GM21423 (cell line): ENCODE results near the gene LIPM.

Experiments
- ATAC-seq: cut with Tn5 transposase; IDR thresholded peaks from one replicate; pipeline ENCODE4 v1.9.1; 2021; ENCODE audit warnings: mild to moderate bottlenecking, moderate library complexity; ENCODE audit not compliant: unreplicated experiment

LIPM gene

DNA sequence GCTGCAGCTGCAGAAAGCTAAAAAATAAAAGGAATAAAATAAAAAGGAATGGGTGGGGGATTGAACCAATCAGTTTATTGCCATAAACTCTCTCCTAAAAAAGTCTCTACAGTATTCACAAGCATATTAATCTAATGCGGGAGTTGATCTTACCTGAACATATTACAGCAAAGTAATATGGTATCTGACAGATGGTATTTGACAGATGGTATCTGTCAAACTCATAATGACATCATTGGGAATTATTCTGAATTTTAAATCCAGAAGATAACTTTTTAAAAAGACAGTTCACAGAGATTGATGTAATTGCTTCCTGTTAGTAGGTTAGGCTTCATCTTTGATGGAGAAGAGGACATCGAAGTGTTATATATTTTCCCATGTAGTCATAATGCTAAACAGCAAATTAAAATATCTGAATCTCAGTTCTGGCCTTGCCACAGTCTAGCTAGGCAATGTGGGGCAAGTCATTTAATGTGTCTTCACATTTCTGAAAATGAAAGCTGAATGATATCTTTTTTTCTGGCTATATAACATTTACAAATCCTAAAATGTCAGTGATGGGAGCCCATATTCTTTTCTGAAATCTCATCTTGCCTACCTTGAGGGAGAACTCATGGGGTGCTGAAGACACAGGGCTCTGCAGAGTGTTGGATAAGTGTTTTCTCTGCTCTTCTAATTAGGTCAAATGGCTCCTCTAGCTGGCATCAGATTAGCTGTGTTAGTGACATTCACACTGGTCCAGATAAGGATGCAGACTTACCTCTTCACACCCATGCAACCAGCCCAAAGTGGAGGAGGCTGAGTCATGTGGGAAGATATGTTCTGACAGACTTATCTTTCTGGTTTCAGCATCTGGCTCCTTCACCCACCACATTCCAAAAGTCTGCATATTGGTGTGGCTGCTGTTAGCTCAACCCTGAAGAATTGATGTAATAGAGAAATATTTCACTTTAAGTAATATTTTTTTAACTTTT lies 2.1 kb upstream of the LIPM start:
- no peak for ATAC-seq

DNA sequence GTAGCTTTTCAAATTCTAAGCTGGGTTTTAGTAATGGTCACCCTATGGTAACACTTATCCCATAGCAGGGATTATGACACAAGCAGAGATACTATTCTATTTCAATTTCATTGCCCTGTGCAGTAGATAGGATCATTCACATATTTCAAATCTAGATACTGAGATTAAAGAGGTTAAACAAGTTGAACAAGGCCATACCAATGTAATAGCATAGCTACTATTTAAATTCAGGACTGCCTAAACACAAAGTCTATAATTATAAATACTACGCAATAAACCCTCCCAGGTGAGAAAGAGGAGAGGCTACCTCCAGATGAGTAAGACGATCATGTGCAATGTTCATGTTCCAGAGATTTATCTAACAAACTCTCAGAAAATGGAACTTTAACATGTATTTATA lies 1.1 kb downstream of the LIPM start:
- ATAC-seq: no peak

GRCh38 chr10:88804083-88804812 lies 1.7 kb downstream of the LIPM start:
- ATAC-seq: no peak

- ATAC-seq: no peak
Measured at GRCh38 chr10:88805361-88805760, 2.8 kb downstream of the LIPM start.

GRCh38 chr10:88805924-88806323 lies 3.4 kb downstream of the LIPM start:
- no peak for ATAC-seq

DNA sequence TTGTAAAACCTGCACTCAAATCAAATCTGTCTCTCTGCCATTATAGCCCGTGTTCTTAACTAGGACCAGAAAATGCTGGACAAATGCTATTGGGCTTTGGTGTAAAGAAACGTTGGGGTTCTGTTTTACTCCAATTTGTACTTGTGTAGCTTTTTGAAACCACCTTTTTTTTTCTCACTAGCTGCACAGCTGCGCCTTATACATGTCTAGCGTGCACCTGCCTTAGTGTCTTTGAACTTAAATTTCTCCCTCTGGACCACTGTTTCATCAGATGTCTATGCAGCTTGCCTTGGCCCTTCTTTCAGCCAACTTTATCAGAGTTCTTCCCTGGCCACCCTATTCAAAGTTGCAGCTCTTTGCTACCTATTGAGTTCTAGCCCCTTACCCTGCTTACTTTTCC lies 7.1 kb downstream of the LIPM start:
- ATAC-seq: no peak

- ATAC-seq: no peak
Measured at GRCh38 chr10:88810196-88810961, 7.8 kb downstream of the LIPM start.

DNA sequence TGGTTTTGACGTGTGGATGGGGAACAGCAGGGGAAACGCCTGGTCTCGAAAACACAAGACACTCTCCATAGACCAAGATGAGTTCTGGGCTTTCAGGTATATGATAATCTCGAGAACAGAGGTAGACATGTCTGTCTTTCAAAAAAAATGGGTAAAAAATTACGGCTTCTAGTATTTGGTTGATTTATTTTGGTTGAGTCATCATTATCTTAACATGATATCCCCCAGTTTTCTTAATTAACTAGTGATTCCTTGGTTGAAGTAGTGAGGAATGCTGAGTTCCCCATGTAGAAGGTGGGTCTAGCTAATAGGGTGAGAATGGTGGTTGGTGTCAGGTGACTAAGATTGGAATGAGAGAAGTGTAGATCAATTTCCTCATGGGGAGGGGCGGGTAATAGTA lies 10.7 kb downstream of the LIPM start:
- ATAC-seq: no peak

- ATAC-seq: no peak
Measured at GRCh38 chr10:88819290-88819689, 16.8 kb downstream of the LIPM start.

- ATAC-seq: no peak
Measured at GRCh38 chr10:88820748-88821401, 18.3 kb downstream of the LIPM start.

DNA sequence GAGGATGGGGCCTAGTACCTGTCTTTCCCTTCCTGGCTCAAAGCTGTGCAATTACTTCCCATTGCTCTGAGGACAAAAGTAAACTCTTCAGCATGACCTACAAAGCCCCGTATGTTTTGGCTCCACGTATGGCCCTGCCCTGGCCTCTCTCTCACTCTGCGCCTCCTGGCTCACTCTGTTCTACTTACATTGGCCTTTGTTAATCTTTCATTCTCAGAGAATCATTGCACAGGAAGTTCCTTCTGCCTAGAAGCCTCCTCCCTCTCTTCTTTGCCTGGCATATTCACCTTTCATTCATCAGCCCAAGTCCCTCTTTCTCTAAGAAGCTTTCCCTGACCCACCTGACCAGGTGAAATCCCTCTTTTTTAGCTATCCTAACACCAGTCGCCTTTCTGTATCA lies 23.9 kb downstream of the LIPM start:
- no peak for ATAC-seq

- no peak for ATAC-seq
Measured at GRCh38 chr10:88827671-88828070, 25.1 kb downstream of the LIPM start.

- no peak for ATAC-seq
Measured at GRCh38 chr10:88828310-88828709, 25.8 kb downstream of the LIPM start.

DNA sequence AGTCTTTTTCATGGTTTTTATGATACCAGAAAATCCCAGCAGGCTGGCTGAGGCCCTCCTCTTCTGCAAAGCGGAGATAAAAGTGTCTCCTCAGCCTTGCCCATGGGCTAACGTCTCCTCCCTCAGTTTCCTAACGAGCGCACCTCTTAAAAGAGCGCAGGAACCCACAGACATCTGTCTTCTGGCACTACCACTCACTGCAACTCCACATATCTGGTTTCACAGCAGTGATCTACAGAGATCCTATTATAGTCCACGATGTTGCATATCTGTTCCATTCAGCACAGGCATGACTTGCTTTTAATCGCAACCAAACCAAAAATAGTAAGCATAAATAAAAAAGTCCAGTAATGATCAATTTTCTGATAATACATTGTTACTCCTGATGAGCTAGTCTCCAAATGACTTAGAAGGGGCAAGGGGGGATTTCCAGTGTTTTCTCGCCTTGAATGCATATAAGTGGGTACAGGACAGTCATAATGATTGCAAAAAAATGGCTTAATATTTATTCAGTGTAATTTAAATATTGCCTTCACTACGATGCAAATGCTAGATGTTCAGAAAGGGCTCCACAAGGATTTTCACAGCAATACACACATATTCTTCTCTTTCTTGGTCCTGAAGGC lies 28.2 kb downstream of the LIPM start:
- no peak for ATAC-seq

DNA sequence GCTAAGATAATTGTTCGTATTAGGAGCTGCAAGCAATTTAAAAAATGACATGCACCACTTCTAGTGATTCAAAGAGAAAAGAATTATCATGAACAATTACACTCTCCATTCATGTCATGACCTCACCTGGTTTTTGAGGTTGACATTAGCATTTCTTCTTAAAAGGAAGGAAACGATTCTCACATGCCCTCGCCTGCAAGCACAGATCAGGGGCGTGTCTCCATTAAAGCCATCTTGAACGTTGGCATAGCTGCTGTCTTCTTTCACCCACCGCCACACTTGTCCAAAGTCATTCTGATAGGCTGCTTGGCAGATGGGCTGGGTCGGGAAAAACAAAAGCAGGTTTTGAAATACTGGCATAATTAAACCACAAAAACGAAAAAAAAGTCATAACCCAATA lies 29.2 kb downstream of the LIPM start:
- ATAC-seq: no peak

DNA sequence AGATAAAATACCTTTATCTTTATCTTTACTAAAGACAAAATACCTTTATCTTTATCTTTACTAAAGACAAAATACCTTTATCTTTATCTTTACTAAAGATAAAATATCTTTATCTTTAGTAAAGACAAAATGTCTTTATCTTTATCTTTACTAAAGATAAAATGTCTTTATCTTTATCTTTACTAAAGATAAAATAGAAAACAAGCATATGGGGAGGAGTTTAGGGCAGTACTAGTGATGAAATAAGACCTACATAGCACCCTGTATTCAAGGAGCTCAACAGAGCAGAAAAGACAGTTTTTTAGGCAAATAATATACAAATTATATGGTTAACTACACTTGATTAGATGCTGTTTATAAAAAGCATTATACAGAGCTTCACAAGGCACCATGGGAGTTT lies 29.8 kb downstream of the LIPM start:
- ATAC-seq: no peak

- no peak for ATAC-seq
Measured at GRCh38 chr10:88833156-88833555, 30.6 kb downstream of the LIPM start.

- no peak for ATAC-seq
Measured at GRCh38 chr10:88833723-88834122, 31.2 kb downstream of the LIPM start.

GRCh38 chr10:88835096-88835909 lies 32.8 kb downstream of the LIPM start:
- ATAC-seq: peak; percentile 70

GRCh38 chr10:88835910-88836221 lies 33.3 kb downstream of the LIPM start:
- no peak for ATAC-seq
